IPS DF 6.9 (cell line): ENCODE results near the gene SPRED2.
A peak's percentile ranks its signal among the peaks of the same experiment; 100 is the strongest.

Experiments
- DNase-seq: peaks from one replicate; pipeline ENCODE4 v3.0.0-alpha.2; 2013; ENCODE audit warnings: low read depth, low spot score
- H3K27ac ChIP-seq: one replicate; pipeline ENCODE4 v1.5.1; 2013; ENCODE audit warnings: low read length, control low read depth
- H3K27me3 ChIP-seq: 2 replicates; pipeline ENCODE4 v1.6.1; 2013; ENCODE audit warnings: mild to moderate bottlenecking, low read length; ENCODE audit not compliant: control insufficient read depth, insufficient read depth
- H3K36me3 ChIP-seq: 2 replicates; pipeline ENCODE4 v1.6.1; 2013; ENCODE audit warnings: low read length; ENCODE audit not compliant: control insufficient read depth, insufficient read depth
- H3K4me1 ChIP-seq: 2 replicates; pipeline ENCODE4 v1.6.1; 2013; ENCODE audit warnings: low read length; ENCODE audit not compliant: control insufficient read depth, insufficient read depth
- H3K4me3 ChIP-seq: 2 replicates; pipeline ENCODE4 v1.5.1; 2013; ENCODE audit warnings: mild to moderate bottlenecking, low read length
- H3K9me3 ChIP-seq: 2 replicates; pipeline ENCODE4 v1.6.1; 2013; ENCODE audit warnings: low read length, inconsistent platforms; ENCODE audit not compliant: control insufficient read depth, insufficient read depth
- WGBS: extraction: QIAGEN DNeasy Blood & Tissue Kit; methylation state at CpG from one replicate; pipeline ENCODE4 v1.1.7; 2013; ENCODE audit warnings: mixed read lengths, missing lambda C conversion rate; ENCODE audit not compliant: insufficient read length, insufficient coverage; 5-methylcytosine and 5-hydroxymethylcytosine counted together

SPRED2 gene

DNA sequence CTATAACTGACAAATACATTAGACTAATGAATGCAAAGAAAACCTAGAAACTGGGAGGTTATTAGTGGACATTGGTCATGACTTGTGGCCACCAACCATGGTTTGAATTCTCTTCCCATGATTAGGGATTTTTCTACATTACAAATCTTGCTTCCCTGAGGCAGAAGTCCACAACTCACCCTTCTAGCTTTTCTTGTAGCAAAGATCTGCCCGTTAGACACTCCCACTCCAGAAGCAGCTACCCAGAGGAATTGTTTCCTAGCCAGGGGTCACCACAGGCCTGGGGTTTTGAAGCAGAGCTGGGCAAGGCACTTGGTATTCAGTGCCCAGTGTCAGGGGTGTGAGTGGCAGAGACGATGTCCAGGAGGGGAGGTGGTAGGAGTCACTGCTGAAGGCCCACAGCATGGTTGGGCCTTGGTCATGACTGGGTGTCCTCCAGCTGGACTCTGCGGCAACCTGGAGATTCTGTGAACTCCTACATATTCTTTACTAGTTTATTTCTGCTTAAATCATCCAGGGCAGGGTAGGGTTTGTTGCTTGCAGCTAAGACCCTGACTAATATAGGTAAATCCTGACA lies 149.8 kb downstream of the SPRED2 start:
- H3K4me1 ChIP-seq, result no peaks in the 10 kb centered on the region

DNA sequence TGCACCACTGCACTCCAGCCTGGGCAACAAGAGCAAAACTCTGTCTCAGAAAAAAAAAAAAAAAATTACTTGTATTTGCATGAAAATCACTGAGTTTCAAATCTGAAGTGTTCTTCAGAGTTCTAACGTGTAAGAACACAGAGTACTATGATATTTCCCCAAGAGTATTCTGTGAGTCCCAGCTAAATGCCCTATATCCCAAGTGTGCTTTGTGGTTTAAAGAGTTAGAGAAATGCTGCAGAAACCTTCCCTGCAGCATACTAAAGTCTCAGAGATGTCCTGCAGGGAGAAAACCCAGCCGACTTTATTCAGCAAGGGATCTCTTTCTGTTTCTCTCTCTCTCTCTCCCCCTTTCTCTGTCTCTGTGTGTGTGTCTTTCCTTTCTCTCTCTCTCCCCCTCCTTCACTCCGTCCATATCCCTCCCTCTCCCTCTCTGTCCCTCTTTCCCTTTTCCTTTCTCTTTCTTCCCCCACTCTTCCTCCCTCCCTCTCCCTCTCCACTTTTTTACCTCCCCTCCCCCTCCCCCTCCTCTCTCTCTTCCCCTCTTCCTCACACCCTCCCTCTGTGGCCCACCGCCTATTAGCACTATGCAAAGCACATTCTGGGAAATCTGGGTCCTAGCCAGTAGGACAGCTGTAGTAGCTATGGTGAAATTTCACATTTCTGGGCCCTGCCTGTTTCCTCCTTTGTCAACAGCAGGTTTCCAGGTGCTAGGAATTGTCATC lies 150.6 kb downstream of the SPRED2 start:
- H3K4me3 ChIP-seq, result no peak overlapping the region
- no peaks in the 10 kb centered on the region for H3K9me3 ChIP-seq
- no peaks in the 10 kb centered on the region for H3K4me1 ChIP-seq
- no peak overlapping the region for H3K27ac ChIP-seq
- peaks cover 29% of the 10 kb centered on the region for H3K27me3 ChIP-seq
- WGBS, result no CpG with 5 or more reads among the region's 4 CpGs
- DNase-seq, result no peak
- no peaks in the 10 kb centered on the region for H3K36me3 ChIP-seq

More for the DNA sequence above, 149.8 kb downstream of the SPRED2 start:
- Histone ChIP-seq H3K27ac (no peak overlapping the region), H3K9me3 (no peaks in the 10 kb centered on the region), H3K4me3 (no peak overlapping the region), H3K36me3 (no peaks in the 10 kb centered on the region), H3K27me3 (peaks cover 21% of the 10 kb centered on the region)
- WGBS, result no CpG with 5 or more reads among the region's 3 CpGs
- no peak for DNase-seq

DNA sequence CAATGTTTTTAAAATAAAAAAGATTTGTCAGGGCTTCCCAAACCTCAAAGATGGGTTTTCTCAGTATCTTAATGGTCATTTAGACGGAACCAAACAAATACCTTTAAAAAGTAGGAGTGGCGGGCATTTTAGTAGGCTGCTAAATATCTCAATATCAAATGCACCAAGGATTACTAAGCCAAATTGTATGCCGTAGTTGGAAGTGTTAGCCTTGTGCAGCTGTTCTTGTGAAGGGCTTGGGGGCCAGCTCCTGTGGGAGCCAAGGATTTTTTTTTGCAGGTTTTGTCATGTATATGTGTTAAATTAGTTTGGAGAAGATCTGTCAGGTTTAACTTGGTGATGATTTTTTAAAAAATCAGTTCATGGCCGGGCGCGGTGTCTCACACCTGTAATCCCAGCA lies 152.6 kb downstream of the SPRED2 start:
- Histone ChIP-seq H3K27me3 (peaks cover 47% of the 10 kb centered on the region), H3K4me1 (no peaks in the 10 kb centered on the region; the same call in 1 of the 2 replicates), H3K9me3 (no peaks in the 10 kb centered on the region), H3K36me3 (no peaks in the 10 kb centered on the region), H3K27ac (no peak overlapping the region), H3K4me3 (no peak overlapping the region)
- no CpG with 5 or more reads among the region's 6 CpGs for WGBS
- DNase-seq, result no peak

DNA sequence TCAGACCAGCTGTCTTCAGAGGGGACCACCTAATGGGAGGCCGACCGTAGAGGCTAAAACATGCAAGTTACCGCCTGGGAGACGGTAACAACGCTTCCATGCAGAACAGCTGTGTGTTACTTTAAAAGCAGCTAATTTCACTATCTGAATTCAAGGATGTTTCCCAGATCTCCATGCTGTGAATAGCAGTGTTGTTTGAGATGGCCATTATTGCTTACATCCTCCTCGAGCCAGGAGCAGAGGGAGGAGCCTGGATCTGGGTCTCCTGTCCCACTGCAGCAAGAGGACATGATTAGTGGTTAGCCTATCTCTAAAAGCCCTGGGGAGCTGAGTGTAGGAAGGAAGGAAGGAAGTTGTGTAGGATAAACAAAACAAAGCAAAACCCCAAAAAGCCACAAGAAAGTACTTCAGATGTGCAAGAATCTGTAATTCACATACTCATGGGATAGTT lies 153.8 kb downstream of the SPRED2 start:
- Histone ChIP-seq H3K4me3 (no peak overlapping the region), H3K27me3 (peaks cover 47% of the 10 kb centered on the region), H3K4me1 (no peaks in the 10 kb centered on the region; the same call in 1 of the 2 replicates), H3K27ac (no peak overlapping the region), H3K9me3 (no peaks in the 10 kb centered on the region), H3K36me3 (no peaks in the 10 kb centered on the region)
- no peak for DNase-seq
- no CpG with 5 or more reads among the region's 6 CpGs for WGBS

DNA sequence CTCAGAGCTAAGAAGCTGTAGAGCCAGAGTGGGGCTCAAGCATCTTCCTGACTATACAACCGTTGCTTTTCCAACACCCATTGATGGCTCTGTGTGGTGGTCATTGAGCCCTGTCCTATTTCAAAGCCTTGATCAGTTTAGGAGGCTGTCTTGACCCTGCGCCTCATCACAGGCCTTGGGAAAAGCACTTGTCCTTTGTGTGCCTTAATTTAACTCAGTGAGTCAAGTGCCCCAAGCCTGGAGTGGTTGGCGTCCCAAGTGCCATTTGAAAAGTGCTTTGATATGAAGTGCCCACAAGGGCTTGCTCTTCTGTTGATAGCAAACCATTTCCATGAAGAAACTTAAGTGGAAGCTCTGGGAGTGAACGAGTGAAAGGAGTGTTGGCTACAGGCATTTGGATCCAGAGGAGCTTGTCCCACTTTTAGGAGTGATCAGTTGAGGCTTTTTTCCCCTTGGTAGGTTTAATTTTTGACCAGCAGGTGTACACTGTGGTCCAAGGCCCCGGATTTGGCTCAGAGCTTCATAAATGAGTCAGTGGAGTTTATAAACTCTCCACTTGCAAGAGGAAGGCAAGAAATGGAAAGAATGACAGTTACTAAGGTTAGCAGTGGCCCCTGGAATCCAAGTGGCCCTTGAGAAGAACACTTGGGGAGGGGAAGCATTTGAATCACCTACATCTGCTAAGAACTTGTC lies 154.5 kb downstream of the SPRED2 start:
- Histone ChIP-seq H3K4me3 (no peak overlapping the region), H3K9me3 (no peaks in the 10 kb centered on the region), H3K27me3 (peaks cover 52% of the 10 kb centered on the region), H3K27ac (no peak overlapping the region), H3K4me1 (no peaks in the 10 kb centered on the region; the same call in 1 of the 2 replicates), H3K36me3 (no peaks in the 10 kb centered on the region)
- whole genome bisulfite sequencing, result no CpG with 5 or more reads among the region's 5 CpGs
- DNase-seq, result no peak

DNA sequence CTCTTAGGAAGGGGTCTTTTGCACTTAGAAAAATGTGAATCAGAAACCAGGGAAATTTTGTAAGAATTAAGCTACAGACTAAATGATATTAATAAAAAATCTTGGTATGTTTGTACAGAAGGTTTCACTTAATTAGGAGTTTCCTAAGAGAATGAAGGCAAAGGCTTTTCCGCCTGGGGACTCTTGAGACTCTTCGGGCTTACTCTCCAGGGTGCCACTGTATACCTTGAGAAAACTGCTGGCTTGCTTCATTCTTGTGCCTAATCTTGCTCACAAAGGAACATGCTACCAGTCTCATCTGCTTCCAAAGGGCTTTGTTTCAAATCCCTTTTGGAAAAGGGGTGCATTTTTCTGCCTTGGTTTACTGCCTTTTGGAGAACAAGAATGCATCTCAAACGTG lies 155.3 kb downstream of the SPRED2 start:
- H3K9me3 ChIP-seq, result no peaks in the 10 kb centered on the region
- no peaks in the 10 kb centered on the region; the same call in 1 of the 2 replicates for H3K4me1 ChIP-seq
- no peaks in the 10 kb centered on the region for H3K36me3 ChIP-seq
- no CpG with 5 or more reads among the region's 3 CpGs for WGBS
- no peak overlapping the region for H3K27ac ChIP-seq
- H3K27me3 ChIP-seq, result peaks cover 54% of the 10 kb centered on the region
- no peak for DNase-seq
- H3K4me3 ChIP-seq, result no peak overlapping the region

DNA sequence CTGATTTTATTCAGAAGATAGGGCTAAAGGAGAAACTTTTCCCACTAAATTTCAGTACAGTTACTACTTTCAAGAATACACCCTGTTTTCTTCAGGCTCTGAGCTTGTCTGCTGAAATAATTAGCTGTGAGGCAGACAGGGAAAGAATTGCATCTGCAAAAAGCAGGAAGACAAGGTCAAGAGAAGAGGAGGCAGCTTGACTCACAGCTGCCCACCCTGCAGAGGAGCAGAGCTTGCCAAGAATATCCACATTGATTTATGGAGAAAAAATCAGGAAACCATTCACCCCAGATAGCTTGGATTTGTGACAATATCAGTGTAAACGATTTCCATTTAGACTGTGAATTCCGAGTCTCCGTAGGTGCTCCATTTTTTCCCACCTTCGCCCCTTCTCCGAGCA lies 155.8 kb downstream of the SPRED2 start:
- no CpG with 5 or more reads among the region's 5 CpGs for WGBS
- Histone ChIP-seq H3K4me3 (no peak overlapping the region), H3K27me3 (peaks cover 54% of the 10 kb centered on the region), H3K9me3 (no peaks in the 10 kb centered on the region), H3K4me1 (no peaks in the 10 kb centered on the region; the same call in 1 of the 2 replicates), H3K36me3 (no peaks in the 10 kb centered on the region), H3K27ac (no peak overlapping the region)
- no peak for DNase-seq

DNA sequence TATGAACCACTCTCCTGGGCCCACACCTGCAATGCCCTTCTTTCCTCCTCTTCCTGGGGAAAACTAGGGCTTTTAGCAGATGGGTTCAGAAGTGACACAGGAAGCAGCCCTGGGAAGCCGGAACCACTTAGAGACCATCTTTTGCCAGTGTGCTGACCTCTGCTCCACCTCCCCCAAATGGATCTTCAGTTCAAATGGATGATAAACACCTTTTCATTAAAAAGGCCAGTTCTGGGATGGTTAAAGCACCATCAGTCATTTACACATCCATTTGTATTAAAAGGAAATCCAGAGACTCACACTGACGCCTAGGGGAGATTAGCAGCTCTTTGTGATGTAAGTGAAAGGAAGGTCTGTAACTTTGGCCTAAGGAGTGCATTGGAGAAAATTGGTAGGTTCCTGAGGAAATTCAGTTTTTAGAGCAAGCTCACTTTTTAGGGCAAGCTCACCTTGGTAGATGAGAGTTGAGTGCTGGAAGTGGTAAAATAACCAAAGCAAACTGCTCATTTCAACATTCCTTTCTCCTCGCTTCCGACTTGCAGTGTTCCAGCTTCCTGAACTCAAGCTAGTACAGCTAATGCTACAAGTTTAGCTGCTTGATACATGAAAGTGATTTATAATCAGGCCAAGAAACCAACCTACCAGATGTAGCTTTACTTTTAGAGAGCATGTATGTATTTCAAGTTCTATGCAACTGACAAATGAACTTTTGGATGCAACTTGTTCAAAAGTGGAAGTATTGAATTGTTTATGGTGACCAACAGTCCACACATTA lies 157.1 kb downstream of the SPRED2 start:
- Histone ChIP-seq H3K4me3 (no peak overlapping the region), H3K9me3 (no peaks in the 10 kb centered on the region), H3K27me3 (peaks cover 54% of the 10 kb centered on the region), H3K27ac (no peak overlapping the region), H3K4me1 (no peaks in the 10 kb centered on the region; the same call in 1 of the 2 replicates), H3K36me3 (no peaks in the 10 kb centered on the region)
- peak; percentile 47 for DNase-seq
- no CpG with 5 or more reads among the region's 4 CpGs for WGBS

DNA sequence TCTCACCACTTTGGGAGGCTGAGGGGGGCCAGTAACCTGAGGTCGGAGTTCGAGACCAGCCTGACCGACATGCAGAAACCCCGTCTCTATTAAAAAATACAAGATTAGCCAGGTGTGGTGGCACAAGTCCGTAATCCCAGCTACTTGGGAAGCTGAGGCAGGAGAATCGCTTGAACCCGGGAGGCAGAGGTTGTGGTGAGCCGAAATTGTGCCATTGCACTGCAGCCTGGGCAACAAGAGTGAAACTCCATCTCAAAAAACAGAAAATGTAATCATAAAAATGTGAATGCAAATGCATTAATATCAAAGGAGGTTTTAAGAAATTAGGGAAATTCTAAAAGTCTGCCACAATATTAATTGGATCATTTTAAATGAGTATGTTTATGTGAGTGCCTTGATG lies 159.1 kb downstream of the SPRED2 start:
- Histone ChIP-seq H3K27me3 (peaks cover 42% of the 10 kb centered on the region), H3K9me3 (no peaks in the 10 kb centered on the region), H3K4me1 (no peaks in the 10 kb centered on the region; the same call in 1 of the 2 replicates), H3K4me3 (no peak overlapping the region), H3K27ac (no peak overlapping the region), H3K36me3 (no peaks in the 10 kb centered on the region)
- no peak for DNase-seq
- no CpG with 5 or more reads among the region's 8 CpGs for WGBS

DNA sequence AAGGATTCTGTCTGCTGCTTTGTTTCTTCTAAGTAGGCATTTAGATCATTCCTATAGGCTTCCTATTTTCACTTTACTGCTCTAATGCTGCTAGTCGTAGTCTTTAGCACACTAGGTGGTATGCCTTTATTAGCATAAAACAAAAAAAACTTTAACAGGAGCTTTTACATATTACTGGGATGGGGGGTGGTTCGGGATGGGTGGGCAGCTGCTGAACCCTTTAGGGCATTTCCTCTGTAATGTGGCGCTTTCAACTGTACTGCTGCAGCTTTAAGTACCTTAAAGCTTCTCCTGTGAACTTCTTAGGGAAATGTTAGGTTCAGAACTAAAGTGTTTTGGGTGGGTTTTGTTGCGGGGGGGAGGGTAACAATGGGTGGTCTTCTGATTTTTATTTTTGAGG lies 163.4 kb downstream of the SPRED2 start:
- Histone ChIP-seq H3K4me3 (no peak overlapping the region), H3K4me1 (no peaks in the 10 kb centered on the region), H3K36me3 (peaks cover 2% of the 10 kb centered on the region; the same call in 1 of the 2 replicates), H3K9me3 (no peaks in the 10 kb centered on the region), H3K27me3 (peaks cover 8% of the 10 kb centered on the region; the same call in 1 of the 2 replicates), H3K27ac (no peak overlapping the region)
- no peak for DNase-seq
- WGBS, result no CpG with 5 or more reads among the region's 4 CpGs
